ENCODE results near the gene PIEZO1. TPM values are rescaled to one million over a fixed set of nuclear protein-coding genes. Genes with fewer than 3 reads are reported as not detected.

PIEZO1 gene
- total and polyA plus RNA-seq, 9 of the 15 experiments (the other 6 are each of a cell fraction or from before 2014, with no cell fraction given): 3.6 to 432 (median 131) TPM

- TF ChIP-seq HNRNPL (IDR thresholded peaks at IDR 0.05; ENCODE audit: low read depth, low read length): peak; percentile 77
- 0 out of 2 replicates have a peak, but pooled peaks have one; percentile 52 for TF ChIP-seq SREBF1 (IDR thresholded peaks at IDR 0.05; ENCODE audit: borderline replicate concordance, low read depth, low read length)
- TF ChIP-seq MYC (IDR thresholded peaks at IDR 0.05; ENCODE audit: low read depth, low read length): peak; percentile 99
- TF ChIP-seq MYC (CRISPR knock-in tag; IDR thresholded peaks at IDR 0.05; ENCODE audit: borderline replicate concordance, low read depth): no peak
- TF ChIP-seq, protein P1, sequence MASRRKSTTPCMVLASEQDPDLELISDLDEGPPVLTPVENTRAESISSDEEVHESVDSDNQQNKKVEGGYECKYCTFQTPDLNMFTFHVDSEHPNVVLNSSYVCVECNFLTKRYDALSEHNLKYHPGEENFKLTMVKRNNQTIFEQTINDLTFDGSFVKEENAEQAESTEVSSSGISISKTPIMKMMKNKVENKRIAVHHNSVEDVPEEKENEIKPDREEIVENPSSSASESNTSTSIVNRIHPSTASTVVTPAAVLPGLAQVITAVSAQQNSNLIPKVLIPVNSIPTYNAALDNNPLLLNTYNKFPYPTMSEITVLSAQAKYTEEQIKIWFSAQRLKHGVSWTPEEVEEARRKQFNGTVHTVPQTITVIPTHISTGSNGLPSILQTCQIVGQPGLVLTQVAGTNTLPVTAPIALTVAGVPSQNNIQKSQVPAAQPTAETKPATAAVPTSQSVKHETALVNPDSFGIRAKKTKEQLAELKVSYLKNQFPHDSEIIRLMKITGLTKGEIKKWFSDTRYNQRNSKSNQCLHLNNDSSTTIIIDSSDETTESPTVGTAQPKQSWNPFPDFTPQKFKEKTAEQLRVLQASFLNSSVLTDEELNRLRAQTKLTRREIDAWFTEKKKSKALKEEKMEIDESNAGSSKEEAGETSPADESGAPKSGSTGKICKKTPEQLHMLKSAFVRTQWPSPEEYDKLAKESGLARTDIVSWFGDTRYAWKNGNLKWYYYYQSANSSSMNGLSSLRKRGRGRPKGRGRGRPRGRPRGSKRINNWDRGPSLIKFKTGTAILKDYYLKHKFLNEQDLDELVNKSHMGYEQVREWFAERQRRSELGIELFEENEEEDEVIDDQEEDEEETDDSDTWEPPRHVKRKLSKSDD (conservative IDR thresholded peaks at IDR 0.05; ENCODE audit: low read length): peak; percentile 87
- 0 out of 2 replicates have a peak, but pooled peaks have one; percentile 63 for TF ChIP-seq ZNF589 (CRISPR knock-in tag; IDR thresholded peaks at IDR 0.05; ENCODE audit: low read depth)
- TF ChIP-seq, protein P2, sequence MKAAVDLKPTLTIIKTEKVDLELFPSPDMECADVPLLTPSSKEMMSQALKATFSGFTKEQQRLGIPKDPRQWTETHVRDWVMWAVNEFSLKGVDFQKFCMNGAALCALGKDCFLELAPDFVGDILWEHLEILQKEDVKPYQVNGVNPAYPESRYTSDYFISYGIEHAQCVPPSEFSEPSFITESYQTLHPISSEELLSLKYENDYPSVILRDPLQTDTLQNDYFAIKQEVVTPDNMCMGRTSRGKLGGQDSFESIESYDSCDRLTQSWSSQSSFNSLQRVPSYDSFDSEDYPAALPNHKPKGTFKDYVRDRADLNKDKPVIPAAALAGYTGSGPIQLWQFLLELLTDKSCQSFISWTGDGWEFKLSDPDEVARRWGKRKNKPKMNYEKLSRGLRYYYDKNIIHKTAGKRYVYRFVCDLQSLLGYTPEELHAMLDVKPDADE (conservative IDR thresholded peaks at IDR 0.05; ENCODE audit: control insufficient read depth, low read depth, low read length): peak; percentile 99
- TF ChIP-seq SMAD1 (IDR thresholded peaks at IDR 0.05; ENCODE audit: low read depth, low read length, partially characterized antibody): peak; percentile 30
- TF ChIP-seq, protein P3, sequence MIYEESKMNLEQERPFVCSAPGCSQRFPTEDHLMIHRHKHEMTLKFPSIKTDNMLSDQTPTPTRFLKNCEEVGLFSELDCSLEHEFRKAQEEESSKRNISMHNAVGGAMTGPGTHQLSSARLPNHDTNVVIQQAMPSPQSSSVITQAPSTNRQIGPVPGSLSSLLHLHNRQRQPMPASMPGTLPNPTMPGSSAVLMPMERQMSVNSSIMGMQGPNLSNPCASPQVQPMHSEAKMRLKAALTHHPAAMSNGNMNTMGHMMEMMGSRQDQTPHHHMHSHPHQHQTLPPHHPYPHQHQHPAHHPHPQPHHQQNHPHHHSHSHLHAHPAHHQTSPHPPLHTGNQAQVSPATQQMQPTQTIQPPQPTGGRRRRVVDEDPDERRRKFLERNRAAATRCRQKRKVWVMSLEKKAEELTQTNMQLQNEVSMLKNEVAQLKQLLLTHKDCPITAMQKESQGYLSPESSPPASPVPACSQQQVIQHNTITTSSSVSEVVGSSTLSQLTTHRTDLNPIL (CRISPR knock-in tag; IDR thresholded peaks at IDR 0.05): no peak
- TF ChIP-seq U2AF2 (optimal IDR thresholded peaks at IDR 0.05; ENCODE audit: low read depth, low read length): no peak
- peak; percentile 97 for TF ChIP-seq MAX (CRISPR knock-in tag; IDR thresholded peaks at IDR 0.05)
- TF ChIP-seq FIP1L1 (IDR thresholded peaks at IDR 0.05; ENCODE audit: low read depth, low read length, poor library complexity, severe bottlenecking): peak; percentile 86
- TF ChIP-seq ZNF232 (CRISPR knock-in tag; IDR thresholded peaks at IDR 0.05): 0 out of 2 replicates have a peak, but pooled peaks have one; percentile 33
- TF ChIP-seq HCFC1 (IDR thresholded peaks at IDR 0.05; ENCODE audit: low read depth, low read length): peak; percentile 96
- TF ChIP-seq CREB1 (IDR thresholded peaks at IDR 0.05): peak; percentile 100
- TF ChIP-seq CREB1 (CRISPR knock-in tag; IDR thresholded peaks at IDR 0.05): peak; percentile 99
- TF ChIP-seq ZNF347 (CRISPR knock-in tag; IDR thresholded peaks at IDR 0.05; ENCODE audit: low read depth): no peak
- TF ChIP-seq FOXM1 (IDR thresholded peaks at IDR 0.05; ENCODE audit: low read depth): no peak
- TF ChIP-seq FOXM1 (CRISPR knock-in tag; IDR thresholded peaks at IDR 0.05; ENCODE audit: low read depth): 0 out of 2 replicates have a peak, but pooled peaks have one; percentile 49
- TF ChIP-seq SETDB1 (IDR thresholded peaks at IDR 0.05; ENCODE audit: low read length): peak; percentile 59
Measured at GRCh38 chr16:88706229-88706964, 78.6 kb downstream of the PIEZO1 start, which contains the start of the genes CTU2 and RNF166 (continued).
